ENCODE results near the gene LASP1.

The LASP1 gene

GRCh38 chr17:38896346-38896954 lies 26.6 kb downstream of the LASP1 start:
- DNase-seq (ENCODE audit: low read depth in 2 of 2), result no peak
- TF ChIP-seq, protein P1, sequence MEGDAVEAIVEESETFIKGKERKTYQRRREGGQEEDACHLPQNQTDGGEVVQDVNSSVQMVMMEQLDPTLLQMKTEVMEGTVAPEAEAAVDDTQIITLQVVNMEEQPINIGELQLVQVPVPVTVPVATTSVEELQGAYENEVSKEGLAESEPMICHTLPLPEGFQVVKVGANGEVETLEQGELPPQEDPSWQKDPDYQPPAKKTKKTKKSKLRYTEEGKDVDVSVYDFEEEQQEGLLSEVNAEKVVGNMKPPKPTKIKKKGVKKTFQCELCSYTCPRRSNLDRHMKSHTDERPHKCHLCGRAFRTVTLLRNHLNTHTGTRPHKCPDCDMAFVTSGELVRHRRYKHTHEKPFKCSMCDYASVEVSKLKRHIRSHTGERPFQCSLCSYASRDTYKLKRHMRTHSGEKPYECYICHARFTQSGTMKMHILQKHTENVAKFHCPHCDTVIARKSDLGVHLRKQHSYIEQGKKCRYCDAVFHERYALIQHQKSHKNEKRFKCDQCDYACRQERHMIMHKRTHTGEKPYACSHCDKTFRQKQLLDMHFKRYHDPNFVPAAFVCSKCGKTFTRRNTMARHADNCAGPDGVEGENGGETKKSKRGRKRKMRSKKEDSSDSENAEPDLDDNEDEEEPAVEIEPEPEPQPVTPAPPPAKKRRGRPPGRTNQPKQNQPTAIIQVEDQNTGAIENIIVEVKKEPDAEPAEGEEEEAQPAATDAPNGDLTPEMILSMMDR (IDR thresholded peaks at IDR 0.05; ENCODE audit: low read depth, low read length), result no peak
- no peak overlapping the region for H3K4me3 ChIP-seq (replicated peaks in 1 of 2; ENCODE audit: low read depth in 2 of 2, low read length in 2 of 2)

DNA sequence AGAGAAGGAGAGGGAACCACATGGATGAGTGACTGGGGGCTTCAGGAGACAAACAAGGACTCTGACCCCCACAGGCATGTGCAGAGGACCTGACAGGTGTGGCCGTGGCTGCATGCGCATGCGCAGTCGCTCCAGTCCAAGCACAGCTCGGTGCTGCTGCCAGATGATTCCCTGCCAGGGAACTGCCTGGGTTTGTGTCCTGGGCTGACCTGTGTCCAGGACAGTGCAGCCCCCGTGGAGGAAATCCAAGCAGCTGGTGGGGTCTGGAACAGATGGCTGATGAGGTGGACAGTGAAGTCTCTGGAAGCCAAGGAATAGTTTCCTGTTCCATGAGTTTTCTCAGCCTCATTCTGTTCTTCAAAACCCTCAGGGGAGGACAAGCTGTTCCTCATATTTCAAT lies 27.3 kb downstream of the LASP1 start:
- peak; percentile 61 to 76 for DNase-seq (ENCODE audit: low read depth in 2 of 2)
- TF ChIP-seq, protein P1 (IDR thresholded peaks at IDR 0.05; ENCODE audit: low read depth, low read length), result no peak
- H3K4me3 ChIP-seq (replicated peaks in 1 of 2; ENCODE audit: low read depth in 2 of 2, low read length in 2 of 2), result no peak overlapping the region

GRCh38 chr17:38897671-38898290 lies 27.9 kb downstream of the LASP1 start:
- H3K4me3 ChIP-seq (replicated peaks in 1 of 2; ENCODE audit: low read depth in 2 of 2, low read length in 2 of 2), result no peak overlapping the region
- DNase-seq (ENCODE audit: low read depth in 2 of 2), result no peak
- TF ChIP-seq, protein P1 (IDR thresholded peaks at IDR 0.05; ENCODE audit: low read depth, low read length), result no peak

GRCh38 chr17:38898291-38898679 lies 28.4 kb downstream of the LASP1 start:
- TF ChIP-seq, protein P1 (IDR thresholded peaks at IDR 0.05; ENCODE audit: low read depth, low read length), result no peak
- no peak overlapping the region for H3K4me3 ChIP-seq (replicated peaks in 1 of 2; ENCODE audit: low read depth in 2 of 2, low read length in 2 of 2)
- DNase-seq (ENCODE audit: low read depth in 2 of 2), result no peak

GRCh38 chr17:38898812-38899348 lies 29.0 kb downstream of the LASP1 start:
- DNase-seq (ENCODE audit: low read depth in 2 of 2), result peak in 1 of 2 donors; percentile 69
- TF ChIP-seq, protein P1 (IDR thresholded peaks at IDR 0.05; ENCODE audit: low read depth, low read length), result no peak
- no peak overlapping the region for H3K4me3 ChIP-seq (replicated peaks in 1 of 2; ENCODE audit: low read depth in 2 of 2, low read length in 2 of 2)

DNA sequence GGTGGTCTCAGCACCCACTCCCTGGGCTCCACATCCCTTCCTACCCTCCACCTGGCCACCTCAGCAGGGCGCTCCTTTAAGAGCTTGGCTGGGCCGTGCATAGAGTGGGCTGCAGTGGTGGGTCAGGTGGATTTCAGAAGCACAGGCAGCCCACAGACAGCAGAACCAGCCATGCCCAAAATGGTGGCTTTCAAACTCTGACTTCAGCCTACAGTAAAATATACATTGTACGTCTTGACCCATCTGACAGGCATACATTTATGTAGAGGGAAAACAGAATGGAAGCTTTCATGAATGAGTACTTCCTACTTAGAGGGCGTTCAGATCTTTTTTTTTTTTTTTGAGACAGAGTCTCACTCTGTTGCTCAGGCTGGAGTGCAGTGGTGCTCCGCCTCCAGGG lies 29.6 kb downstream of the LASP1 start:
- DNase-seq (ENCODE audit: low read depth in 2 of 2), result no peak
- TF ChIP-seq, protein P1 (IDR thresholded peaks at IDR 0.05; ENCODE audit: low read depth, low read length), result no peak
- H3K4me3 ChIP-seq (replicated peaks in 1 of 2; ENCODE audit: low read depth in 2 of 2, low read length in 2 of 2), result no peak overlapping the region

Data from cardiac fibroblast (primary cell).